Pulmonary artery endothelial cell (primary cell): ENCODE measurements around the gene TADA1. TPM values are rescaled to one million over a fixed set of nuclear protein-coding genes. Genes with fewer than 3 reads are reported as not detected.
A peak's percentile ranks its signal among the peaks of the same experiment; 100 is the strongest.
"Not testable (repeated sequence)": the region's sequence is repeated elsewhere in the genome, so short reads cannot be mapped to it uniquely, and the experiment has no call there.

Source experiments
- DNase-seq: peaks from one replicate; pipeline ENCODE4 v3.0.0-alpha.2; 2011; ENCODE audit warnings: low read depth, low spot score
- total RNA-seq: library from RNA; depleted of rRNA; stranded (reverse); fragments of >200 nt; gene quantifications from 2 replicates; pipeline ENCODE4 v1.2.3, GENCODE V29; 2014

The TADA1 gene
- total RNA-seq, 1 donor from 2014 or later = 10.9 TPM

DNA sequence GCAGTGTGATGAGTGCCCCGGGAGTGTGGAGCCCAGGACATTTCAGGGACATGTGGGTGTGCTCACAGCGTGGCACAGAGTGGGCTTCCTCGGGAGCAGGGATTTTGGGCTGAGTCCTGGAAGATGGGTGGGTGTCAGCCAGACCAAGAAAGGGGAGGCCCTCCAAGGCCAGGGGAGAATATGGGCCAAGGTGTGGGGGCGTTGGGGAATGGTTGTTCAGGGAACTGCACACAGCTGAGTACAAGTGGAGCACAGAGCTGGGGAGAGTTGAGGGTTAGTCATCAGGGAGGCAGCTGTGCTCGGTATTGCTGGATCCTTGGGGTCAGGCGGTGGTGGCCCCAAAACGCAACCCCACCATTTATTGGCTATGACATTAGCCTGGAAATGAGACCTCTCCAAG lies 31.3 kb downstream of the TADA1 start:
- no peak for DNase-seq

DNA sequence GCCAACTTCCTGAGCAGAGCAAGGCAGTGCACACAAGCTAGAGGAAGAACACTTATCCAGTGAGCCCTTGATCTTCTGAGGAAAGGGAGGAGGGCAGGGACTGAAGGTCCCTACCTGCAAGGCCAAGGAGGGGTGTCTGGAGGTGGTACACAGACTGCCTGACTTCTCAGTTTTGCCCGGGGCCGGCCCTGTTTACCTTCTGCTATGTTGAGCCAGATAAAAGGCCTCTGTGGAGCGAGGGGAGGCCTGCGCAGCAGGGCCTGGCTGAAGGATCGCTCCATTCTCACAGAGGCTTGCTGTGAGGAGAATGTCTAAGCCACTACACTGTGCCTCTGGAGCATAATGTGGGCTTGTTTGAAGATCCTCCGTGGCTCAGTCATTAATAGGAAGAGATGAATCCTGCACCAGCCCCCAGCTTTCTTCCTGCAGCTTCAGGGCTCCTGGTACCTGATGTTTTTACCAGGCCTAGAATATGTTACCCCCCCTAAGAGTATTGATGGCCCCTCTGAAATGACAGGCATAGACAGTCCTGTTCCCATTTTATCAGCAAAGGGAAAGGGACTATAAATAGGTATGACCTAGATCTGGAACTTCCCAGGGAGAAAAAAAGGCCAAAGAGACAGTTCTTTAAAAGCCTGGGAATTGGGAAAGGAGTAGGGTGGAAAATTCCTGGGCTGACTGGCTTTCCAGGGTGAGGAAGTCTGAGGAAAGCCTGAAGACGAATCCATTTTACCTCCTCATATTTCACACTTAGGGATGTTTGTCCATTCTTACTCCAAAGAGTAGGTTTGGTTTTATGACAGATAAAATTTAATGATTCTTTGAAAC lies 32.1 kb downstream of the TADA1 start:
- DNase-seq = no peak

DNA sequence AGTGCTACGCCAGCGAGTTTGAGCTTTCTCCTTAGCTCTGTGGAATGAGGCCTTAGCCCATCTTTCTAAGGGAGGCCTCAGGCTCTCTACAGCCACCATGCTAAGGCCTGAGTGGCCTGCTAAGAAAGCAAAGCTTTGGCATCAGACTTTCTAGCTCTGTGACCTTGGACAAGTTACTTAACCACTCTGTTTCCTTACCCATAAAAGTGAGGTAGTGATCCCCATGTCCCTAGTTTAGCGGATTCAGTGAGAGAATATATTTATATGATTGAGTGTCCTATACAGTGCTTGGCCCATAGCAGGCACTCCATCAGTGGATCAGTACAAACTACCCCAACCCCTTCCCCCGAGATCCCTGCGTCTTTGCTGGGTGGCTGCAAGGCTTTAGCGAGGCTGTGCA lies 32.7 kb downstream of the TADA1 start:
- no peak for DNase-seq

DNA sequence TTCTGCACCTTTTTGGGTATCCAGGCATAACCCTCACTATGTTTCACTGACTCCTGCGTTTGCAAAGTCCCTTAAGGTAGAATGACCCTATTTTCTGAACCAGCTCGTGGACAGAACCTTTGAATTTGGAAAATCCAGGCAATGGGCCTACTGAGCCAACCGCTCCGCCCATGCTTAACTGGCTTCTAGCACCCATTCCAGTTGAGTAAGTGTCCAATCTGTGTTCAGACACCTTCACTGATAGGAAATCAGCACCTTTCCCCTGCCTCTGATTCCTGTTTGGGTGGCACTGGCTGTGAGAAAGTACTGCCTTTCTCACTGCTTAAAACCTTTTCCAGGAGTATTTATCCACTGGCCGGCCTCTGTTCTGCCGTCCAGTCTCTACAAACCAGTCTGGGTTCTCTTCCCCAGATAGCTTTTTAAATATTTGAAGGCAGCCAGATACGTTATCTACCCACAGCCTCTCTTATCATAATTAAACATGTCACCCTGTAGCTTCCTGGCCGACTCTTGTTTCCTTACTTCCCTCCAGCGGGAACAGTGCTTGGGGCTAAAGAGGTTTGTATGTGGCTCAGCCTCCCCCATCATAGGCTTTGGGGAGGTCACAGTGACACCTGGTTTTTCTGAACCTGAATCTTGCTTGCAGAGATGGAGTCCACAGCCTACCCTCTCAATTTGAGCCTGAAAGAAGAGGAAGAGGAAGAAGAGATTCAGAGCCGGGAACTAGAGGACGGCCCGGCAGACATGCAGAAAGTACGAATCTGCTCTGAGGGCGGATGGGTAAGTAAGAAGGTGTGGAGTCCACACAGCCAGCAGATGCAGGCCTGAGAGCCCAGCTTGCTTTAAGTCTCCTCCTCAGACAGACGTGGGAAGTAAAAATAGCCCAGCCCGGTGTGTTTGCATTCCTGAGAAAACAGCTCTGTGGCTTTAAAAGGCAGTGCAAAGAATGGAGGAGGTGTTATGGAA lies 35.5 kb downstream of the TADA1 start:
- DNase-seq = no peak

DNA sequence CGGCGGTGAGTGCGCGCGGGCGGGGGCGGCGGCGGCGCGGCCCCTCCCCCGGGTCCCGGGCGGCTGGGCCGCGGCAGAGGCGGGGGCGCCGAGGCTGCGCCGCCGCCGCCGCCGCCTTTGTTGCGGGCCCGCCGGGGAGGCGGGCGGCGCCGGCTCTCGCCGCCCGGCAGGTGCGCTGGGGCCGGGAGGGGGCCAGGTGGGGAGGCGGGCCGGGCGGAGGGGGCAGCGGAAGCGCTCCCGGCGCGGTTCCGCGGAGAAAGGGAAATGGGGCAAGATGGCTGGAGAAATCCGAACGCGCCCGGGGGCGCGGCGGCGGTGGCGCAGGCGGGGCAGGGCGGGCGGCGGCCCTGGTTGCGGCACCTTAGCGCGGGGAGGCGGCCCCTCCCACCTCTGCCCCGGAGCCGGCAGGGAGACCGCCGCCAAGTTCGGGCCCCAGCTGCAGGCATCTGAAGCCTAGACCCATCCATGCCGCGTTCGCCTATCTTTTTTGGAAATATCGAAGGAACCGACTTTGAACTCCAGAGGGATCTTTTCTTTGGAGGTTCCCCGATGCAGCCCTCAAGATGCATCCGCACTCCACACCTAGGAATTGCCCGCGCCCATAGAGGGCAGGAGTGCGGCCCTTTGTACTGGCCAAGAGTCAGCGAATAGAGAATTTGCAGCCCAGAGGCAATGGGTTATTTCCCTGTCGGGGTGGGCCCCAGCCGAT lies 36.3 kb downstream of the TADA1 start:
- DNase-seq = no peak

DNA sequence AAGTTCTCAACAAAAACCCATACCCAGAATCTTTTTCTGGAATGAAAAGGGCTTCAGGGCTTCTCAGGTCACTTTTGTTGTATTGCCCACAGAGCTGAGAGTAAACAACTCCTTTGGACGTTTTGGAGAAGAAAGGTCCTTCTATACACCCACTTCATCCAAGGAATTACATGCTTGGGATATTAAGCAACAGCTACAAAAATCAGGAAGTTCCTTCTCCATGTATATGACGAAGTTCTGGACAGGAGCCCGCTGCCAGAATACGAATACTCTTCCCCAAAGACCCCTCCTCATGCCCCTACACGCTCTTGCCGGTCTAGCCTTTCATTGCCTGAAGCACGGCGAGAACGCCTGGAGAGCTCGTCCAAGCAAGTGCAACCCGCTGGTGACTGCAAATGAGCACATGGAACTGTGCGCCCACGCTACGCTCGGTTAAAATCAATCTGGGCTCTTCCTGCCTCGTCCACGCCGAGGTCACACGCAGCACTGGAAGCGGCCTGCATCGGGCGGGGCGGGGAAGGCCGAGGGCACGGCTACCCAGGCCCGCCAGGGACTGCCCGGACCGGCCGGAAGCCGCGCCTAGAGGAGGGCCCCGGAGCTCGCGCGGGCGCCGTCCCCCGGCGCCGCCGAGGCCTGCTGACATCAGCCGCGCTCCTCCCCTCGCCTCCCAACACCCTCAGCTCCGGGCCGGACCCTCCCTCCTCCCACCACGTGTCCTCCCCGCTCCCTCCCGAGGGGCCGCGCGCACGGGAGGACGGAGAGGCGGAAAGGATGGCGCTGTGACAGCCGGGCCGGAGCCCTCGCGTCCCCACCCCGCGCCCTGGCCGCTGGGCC lies 37.1 kb downstream of the TADA1 start, which contains the start of gene POGK:
Gene POGK, plus strand, starts transcription at position 710 of the 834 bp plus-strand sequence. CDS start 1,482 bp downstream, outside the sequence.
- DNase-seq = peak; percentile 71

DNA sequence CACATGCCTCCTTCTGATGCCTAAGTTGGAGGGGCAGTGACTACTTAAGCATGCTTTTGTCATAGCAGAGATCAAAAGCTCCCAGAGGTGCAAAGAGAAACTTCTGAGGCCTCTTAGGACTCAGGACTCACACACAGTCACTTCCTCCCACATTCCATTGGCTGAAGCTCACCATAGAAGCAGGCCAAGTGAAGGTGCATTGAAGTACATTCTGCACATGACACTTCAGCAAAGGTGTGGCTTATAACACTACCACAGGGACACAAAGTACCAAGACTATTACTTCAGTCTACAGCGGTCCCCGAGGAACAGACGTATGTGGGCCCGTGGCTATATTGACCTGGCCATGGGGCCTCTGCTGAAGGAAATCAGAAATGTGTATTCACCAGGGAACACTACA lies 39.3 kb downstream of the TADA1 start:
- no peak for DNase-seq

DNA sequence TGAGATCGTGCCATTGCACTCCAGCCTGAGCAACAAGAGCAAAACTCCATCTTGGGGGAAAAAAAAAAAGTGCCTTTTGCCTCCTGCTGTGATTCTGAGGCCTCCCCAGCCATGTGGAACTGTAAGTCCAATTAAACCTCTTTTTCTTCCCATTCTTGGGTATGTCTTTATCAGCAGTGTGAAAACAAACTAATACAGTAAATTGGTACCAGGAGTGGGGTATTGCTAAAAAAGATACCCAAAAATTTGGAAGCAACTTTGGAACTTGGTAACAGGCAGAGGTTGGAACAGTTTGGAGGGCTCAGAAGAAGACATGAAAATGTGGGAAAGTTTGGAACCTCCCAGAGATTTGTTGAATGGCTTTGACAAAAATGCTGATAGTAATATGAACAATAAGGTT lies 46.3 kb downstream of the TADA1 start:
- not testable (repeated sequence) for DNase-seq

DNA sequence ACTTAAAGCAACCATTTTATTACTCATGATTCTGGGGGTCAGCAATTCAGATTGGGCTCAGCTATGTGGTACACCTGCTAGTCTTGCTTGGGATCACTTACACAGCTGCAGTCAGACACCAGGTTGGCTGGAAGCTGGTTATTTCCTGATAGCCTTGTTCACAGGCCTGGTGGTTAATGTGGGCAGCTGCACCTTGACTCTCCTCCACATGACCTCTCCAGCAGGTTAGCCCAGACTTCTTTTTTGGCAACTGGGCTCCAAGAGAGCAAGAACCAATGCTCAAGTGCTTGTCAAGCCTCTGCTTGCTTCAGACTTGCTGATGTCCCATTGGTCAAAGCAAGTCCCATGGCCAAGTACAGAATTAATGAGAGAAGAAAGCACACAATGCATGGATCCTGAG lies 48.6 kb downstream of the TADA1 start:
- DNase-seq = no peak

DNA sequence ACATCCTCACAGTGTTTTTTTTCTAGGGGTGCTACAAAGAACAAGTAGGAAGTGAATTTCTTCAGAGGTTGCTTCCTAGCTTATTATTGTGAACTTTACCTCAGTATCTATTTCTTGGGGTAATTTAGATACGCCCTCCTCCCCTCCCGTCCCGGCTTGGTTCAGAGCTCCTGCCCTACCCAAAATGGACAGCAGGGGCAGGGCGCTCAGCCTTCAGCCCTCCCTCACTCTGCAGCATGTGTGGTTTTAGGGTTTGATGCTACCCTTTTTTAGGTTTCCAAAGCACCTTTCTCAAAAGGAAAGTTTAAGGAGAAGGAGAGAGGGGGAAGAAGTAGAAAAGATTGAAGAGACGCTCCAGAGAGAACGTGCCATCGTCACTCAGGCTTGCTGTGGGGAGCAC lies 53.7 kb downstream of the TADA1 start:
- no peak for DNase-seq

DNA sequence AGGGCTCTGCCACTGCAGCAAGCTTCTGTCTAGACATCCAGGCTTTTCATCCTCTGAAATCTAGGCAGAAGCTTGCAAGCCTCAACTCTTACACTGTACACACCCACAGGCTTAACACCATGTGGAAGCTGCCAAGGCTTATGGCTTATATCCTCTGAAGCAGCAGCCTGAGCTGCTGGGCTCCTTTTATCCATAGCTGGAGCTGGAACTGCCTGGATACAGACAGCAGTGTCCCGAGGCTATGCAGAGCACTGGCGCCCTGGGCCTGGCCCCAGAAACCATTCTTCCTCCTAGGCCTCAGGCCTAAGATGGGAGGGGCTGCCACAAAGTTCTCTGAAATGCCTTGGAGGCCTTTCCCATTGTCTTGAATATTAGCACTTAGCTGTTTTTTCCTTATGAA lies 56.1 kb downstream of the TADA1 start:
- no peak for DNase-seq

DNA sequence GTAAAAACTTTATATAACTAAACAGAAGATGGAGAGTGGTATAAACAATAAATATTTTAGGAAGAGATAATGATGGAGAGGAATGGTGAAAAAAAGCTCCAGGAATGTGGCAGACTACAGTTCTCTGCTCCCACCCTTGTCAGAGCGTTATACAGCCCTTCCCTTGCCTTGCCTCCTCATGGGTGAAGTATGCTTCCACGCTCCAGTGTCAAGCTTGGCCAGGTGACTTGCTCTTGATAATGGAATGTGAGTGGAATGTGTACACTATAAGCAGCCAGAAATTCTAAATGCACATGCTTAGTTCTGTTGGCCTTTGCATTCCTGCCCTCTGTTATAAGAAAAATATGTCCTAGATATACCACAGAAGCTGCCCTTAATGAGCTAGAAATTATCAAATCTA lies 61.5 kb downstream of the TADA1 start:
- DNase-seq = no peak

DNA sequence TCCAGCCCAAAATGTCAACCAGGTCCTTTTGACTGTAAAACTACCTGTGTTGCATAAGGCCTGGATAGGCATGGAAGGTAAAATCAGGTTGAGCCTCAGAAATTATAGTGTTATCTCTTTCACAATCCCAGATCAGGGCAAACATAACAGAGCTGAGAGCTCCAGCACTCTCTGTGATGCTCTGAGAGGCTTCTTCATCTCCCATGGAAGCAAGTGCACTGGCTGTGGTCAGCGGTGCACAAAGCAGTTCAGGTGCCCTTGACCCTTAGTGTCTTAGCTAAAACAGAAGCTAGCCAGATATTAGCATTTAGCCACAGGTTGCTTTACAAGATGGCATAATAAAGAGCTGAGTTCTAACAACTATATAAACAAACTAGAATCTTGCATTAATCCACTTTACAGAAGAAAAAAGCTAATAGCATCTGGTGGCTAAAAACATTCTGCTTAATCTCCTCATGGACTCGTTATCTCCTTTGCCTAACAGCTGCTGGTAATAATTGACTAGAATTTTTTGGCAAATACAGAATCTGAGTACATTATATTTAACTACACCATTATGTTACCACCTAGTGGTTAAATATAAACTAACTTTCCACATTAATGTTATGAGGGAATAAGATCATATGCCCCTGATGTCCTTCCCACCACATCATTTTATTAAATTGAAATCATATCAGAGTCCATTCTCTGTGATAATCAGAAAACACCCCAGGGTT lies 62.4 kb downstream of the TADA1 start:
- no peak for DNase-seq

DNA sequence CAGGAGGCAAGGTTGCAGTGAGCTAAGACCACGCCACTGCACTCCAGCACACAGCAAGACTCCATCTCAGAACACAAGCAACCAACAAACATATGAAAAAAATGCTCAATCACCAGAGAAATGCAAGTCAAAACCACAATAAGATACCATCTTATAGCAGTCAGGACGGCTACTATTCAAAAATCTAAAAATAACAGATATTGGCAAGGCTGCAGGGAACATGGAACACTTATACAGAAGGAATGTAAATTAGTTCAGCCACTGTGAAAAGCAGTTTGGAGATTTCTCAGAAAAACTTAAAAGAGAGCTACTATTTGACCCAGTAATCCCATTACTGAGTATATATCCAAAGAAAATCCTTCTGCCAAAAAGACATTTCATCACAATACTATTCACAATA lies 64.4 kb downstream of the TADA1 start:
- no peak for DNase-seq

DNA sequence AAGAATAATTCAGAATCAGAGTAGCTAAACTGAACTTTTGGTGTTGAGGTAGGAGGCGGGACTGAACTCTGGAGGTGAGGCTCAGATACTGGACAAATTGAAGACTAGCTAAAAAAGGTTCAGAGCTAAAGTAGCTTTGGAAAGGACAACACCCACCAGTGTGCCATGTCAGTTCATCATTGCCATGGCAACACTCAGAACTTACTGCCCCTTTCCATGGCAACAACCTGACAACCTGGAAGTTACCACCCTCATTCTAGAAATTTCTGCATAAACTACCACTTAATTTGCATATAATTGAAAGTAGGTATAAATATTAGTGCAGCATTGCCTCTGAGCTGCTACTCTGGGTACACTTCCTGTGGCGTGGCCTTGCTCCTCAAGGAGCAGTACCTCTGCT lies 67.1 kb downstream of the TADA1 start:
- no peak for DNase-seq

Other genes starting within 250 kb of the TADA1 start
- gene POGK, start 36.8 kb downstream of the TADA1 start, total RNA-seq = 27.3 and 32.1 TPM in 2 replicates
- not detected in 2 replicates for gene ILDR2, start 99.3 kb upstream of the TADA1 start, total RNA-seq
- gene MAEL, start 113.0 kb upstream of the TADA1 start, total RNA-seq = not detected in 2 replicates
- not detected in 2 replicates for gene GPA33, start 214.1 kb upstream of the TADA1 start, total RNA-seq
- not detected in 2 replicates for gene STYXL2, start 217.8 kb upstream of the TADA1 start, total RNA-seq